NCI-H524 (cell line): ENCODE data around the gene KHNYN.
"Not testable (repeated sequence)": the region's sequence is repeated elsewhere in the genome, so short reads cannot be mapped to it uniquely, and the experiment has no call there.

ENCODE experiments used
- DNase-seq, 2 experiments: peaks; one replicate each; lab custom pipeline; 2025; lab: John Stamatoyannopoulos, UW

KHNYN gene

DNA sequence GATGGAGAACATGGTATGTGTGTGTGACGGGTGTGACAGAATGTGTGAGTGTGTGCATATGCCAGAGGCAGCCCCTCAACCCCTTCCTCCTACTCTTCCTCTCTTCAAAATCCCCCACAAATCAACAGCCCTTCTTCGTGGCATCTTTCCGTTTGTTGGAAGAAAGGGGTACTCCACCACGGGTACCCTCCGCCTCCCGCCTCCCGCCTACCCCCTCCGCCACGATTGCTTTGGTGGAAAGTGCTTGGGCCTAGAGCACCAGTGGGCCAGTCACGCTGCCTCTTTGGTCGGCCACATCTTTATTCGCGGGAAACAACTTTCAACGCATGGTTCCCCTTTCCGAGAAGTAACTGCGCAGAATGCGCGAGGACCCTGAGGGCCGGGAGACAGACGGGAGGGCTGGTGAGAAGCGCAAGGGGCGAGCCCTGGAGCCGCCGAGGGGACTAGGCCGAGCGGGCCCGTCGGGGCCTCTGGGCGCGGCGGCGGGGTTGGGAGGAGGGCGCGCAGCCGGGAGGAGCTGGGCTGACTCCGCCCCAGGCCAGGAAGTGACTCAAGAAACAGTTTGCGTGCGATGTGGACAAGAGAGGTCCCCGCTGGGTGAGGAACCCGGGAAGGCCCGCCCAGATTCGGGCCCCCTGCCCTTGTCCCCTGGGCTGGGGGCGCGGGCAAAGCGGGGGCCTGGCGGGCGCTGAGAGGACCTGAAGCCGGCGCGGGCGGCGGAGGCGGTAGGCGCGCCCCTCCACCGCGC lies at the start of gene KHNYN, which contains the start of gene CBLN3:
TSS of gene KHNYN (plus strand) at position 560 of the 748 bp plus-strand sequence. CDS start 777 bp downstream, outside the sequence.
TSS of gene CBLN3 (minus strand) at position 274 of the 748 bp plus-strand sequence. CDS start 614 bp downstream, outside the sequence.
- DNase-seq = peak; percentile 60 to 82

DNA sequence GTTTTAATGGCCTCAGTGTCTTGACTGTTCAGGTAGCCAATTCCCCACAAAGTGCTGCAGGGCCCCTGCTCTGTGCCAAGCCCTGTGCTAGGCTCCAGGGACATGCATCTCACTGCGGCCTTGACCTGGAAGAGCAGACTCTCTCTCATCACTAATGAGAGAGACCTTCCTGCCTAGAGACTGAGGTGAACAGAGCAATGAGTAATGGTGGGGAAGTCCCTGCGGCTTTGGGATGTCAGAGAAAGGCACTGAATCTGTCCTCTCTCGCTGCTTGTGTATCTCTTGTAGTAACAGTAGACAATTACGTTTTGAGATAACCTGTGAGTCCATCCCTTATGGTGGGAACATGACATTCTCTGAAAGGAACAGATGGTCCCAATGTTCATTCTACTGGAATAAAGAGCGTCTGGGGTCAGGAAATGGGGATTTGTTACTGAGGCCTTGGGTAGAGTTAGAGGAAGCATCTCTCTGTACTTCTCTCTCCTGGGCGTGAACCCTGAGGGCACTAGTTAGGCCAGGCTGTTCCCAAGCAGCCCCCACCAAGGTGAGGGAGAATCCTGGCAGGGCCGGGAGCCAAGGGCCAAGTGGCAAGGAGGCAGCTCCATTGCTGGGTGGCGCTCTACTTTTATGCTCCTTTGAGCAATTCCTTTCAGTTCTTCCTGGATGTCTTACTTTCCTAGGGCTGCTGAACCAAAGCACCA lies 48.2 kb upstream of the KHNYN start:
- DNase-seq = no peak

GRCh38 chr14:24382064-24382371 lies 47.7 kb upstream of the KHNYN start:
- no peak for DNase-seq

- no peak for DNase-seq
Observed at GRCh38 chr14:24384169-24384568, 45.6 kb upstream of the KHNYN start.

- no peak for DNase-seq
Observed at GRCh38 chr14:24385524-24385923, 44.2 kb upstream of the KHNYN start.

GRCh38 chr14:24387009-24387345 lies 42.8 kb upstream of the KHNYN start:
- no peak for DNase-seq

GRCh38 chr14:24387579-24387978 lies 42.2 kb upstream of the KHNYN start:
- not testable (repeated sequence) for DNase-seq

DNA sequence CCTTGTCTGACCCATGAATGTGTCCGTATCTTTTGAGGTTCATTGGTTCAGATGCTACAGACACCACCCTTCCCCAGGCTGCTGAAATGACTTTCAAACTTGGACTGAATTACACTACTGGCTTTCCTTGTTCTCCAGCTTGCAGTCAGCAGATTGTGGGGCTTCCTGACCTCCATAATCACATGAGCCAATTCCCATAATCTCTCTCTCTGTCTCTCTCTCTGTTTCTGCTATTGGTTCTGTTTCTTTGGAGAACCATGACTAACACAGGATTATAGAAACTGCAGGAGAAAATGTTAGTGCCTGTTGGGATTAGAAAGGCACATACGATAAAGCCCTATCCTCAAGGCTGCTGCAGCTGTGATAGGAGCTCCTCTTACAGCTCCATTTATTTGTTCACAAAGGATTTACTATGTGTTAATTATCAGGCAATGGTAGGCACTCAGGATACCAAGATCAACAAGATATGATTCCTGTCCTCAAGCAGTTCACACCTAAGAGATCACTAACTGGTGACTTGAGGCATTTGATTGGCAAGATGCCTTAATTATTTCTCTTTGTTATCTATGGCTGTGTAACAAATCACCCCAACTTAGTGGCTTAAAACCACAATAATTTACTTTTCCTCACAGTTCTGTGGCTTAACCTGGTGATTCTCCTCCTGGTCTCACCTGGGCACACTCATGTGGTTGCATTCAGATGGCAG lies 41.1 kb upstream of the KHNYN start:
- DNase-seq = peak in 1 of 2 experiments; percentile 61

DNA sequence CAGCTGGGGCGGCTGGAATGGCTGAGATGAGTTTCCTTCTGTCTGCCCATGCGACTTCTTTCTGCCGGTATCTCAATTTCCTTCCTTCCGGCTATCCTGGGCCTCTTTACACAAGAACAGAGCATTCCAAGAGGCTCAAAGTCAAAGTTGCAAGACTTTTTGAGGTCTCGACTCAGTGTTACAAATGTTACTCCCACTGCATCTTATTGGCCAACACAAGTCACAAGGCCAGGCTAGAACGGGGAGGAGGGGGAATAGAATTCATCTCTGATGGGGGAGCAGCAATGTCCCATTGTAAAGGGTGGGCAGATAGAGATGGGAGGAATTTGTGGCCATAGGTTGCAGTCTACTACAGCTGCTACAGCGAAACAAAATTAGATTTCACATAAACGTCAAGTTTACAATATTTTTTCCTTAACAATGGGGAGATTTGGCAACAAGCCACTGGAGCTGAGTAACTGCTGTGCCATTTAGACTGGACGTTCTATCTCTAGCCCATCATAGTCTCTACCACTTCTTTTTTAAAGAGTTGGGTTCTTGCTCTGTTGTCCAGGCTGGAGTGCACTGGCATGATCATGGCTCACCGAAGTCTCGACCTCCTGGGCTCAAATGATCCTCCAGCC lies 40.4 kb upstream of the KHNYN start:
- no peak for DNase-seq

GRCh38 chr14:24390701-24391468 lies 38.9 kb upstream of the KHNYN start:
- DNase-seq = no peak

GRCh38 chr14:24392325-24393091 lies 37.2 kb upstream of the KHNYN start:
- DNase-seq = peak in 1 of 2 experiments; percentile 58

- DNase-seq = peak in 1 of 2 experiments; percentile 49
Observed at GRCh38 chr14:24394275-24394674, 35.5 kb upstream of the KHNYN start.

DNA sequence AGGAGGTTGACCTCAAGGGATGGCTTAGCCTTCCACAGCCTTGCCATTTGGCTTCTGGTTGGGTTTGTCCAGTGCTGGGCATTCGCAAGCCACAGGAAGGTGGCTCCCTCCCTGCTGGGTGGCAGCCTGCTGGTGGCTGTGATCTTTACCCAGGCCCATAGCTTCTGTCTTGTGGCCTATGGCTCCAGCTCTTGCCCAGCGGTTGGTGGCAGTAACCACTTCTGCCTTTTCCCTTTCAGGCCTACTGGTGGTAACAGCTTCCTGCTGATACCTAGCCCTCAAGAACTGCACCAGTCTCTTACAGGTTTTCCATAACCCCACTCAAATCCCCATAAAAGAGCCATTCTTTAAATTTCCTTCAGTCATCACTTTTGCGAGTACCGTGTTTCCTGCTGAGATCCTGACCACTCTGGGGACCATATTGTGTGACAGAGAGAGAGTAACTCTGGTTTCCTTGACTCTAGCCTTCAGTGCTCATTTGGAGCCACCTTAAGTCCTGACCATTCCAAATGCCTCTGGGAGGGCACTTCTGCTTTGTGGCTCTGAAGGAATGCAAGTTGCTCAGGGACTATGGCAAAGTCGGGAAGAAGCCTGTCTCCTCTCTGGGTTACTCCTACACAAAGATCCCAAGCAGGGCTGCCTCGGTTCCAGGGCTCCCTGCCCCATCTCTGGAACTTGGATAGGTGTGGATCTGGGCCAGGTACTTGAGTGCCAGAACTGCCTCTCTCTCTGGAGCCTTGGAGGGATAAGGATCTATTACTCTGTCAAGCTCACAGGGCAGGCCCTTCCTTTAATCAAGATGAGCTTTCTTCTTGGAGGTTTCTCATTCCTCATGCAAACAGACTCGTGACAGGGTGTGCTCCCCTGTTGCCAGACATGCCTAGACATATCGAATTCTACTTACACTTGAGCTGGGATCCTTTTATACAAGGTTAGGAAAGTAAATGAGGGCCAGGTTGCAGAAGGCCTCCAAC lies 33.9 kb upstream of the KHNYN start:
- no peak for DNase-seq

- DNase-seq = no peak
Observed at GRCh38 chr14:24397639-24398292, 32.0 kb upstream of the KHNYN start.

DNA sequence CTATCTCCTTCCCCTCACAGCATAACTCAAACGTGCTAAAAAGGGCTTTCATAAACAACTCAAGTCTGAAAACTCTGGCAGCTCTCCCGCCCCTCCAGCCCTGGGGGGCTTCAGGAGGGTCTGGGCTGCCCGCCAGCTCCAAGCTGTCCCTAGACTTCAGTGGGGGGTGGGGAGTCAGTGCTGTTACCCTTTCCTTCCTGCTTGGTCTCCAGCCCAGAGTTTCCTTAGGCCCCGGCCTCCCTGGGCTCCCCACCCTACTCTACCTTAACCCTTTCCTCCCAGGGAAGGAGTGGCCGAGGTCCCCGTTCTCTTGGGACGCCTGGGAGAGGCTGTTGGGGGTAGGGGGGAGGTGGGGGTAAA lies 31.5 kb upstream of the KHNYN start:
- peak in 1 of 2 experiments; percentile 49 for DNase-seq

DNA sequence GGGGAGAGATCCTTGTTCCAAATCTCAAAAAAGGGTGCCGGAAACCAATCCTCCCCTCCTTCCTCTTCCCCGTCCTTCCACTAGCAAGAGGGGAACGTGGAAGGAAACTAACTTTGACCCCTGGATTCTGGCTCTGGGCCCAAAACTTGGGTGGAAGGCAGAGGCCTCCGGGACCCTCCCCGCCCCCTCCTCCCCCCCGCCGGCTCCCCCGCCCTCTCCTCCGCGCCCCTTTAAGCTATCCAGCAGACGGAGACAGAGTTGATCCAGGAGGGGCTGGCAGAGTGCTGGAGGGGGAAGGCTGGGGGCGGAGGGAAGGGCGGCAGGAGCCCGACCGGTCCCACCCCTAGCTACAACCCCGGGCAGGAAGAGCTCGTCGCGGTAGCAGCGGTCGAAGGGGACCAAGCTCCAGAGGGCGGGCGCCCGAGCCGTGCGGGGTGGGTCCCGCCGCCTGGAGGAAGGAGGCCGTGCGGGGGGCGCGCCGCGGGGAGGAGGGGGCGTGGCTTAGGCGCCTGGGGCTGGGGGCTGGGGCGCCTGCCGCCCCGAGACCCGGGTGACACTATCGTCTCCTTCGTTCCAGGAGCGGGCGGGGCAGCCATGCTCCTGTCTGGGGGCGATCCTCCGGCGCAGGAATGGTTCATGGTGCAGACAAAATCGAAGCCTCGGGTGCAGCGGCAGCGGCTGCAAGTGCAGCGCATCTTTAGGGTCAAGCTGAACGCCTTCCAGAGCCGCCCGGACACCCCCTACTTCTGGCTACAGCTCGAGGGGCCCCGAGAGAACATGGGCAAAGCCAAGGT lies 30.9 kb upstream of the KHNYN start, which contains the start of gene NYNRIN:
TSS of gene NYNRIN (plus strand) at position 351 of the 794 bp plus-strand sequence. CDS start at position 595, 244 bp downstream.
- DNase-seq = peak; percentile 56 to 62

- peak in 1 of 2 experiments; percentile 31 for DNase-seq
Observed at GRCh38 chr14:24399447-24399822, 30.3 kb upstream of the KHNYN start.
